Mammary epithelial cell (primary cell): ENCODE data around the gene RIMS1.

Experiments used
- EZH2 ChIP-seq: IDR thresholded peaks from 2 replicates; pipeline ENCODE4 v1.6.1; 2012; ENCODE audit warnings: low read length, inconsistent platforms, borderline replicate concordance
- TF ChIP-seq, protein P1 (sequence below), 2 donors: IDR thresholded peaks in 1 of 2; conservative IDR thresholded peaks in 1 of 2; 2 replicates each; pipeline ENCODE4 v1.5.1; 2011 to 2012; ENCODE audit warnings: inconsistent platforms in 2 of 2, low read length in 2 of 2, mild to moderate bottlenecking in 2 of 2, control low read depth in 1 of 2, low read depth in 1 of 2; ENCODE audit not compliant: insufficient read depth in 1 of 2; ENCODE audit errors: extremely low read depth in 1 of 2

DNA sequence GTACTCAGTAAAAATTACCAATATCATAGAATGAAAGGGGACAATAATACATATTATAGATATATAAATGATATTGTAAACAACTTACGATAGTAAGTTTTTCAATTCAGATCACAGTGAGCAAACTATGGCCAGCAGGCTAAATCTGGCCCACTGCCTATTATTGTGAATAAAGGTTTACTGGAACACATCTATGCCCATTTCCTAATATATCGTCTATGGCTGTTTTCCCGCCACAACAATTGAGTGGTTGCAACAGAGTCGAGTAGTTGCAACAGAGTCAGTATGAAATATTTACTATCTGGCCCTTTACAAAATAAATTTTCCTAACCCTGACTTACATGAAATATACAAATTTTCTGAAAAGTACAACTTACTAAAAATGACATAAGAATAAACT is 438.2 kb downstream of the RIMS1 start:
- TF ChIP-seq, protein P1, sequence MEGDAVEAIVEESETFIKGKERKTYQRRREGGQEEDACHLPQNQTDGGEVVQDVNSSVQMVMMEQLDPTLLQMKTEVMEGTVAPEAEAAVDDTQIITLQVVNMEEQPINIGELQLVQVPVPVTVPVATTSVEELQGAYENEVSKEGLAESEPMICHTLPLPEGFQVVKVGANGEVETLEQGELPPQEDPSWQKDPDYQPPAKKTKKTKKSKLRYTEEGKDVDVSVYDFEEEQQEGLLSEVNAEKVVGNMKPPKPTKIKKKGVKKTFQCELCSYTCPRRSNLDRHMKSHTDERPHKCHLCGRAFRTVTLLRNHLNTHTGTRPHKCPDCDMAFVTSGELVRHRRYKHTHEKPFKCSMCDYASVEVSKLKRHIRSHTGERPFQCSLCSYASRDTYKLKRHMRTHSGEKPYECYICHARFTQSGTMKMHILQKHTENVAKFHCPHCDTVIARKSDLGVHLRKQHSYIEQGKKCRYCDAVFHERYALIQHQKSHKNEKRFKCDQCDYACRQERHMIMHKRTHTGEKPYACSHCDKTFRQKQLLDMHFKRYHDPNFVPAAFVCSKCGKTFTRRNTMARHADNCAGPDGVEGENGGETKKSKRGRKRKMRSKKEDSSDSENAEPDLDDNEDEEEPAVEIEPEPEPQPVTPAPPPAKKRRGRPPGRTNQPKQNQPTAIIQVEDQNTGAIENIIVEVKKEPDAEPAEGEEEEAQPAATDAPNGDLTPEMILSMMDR (conservative IDR thresholded peaks at IDR 0.05 in 1 of 2, IDR thresholded peaks at IDR 0.05 in 1 of 2; ENCODE audit: extremely low read depth in 1 of 2, insufficient read depth in 1 of 2, low read depth in 1 of 2, low read length in 2 of 2), result no peak
- TF ChIP-seq EZH2, result no peak
